GM12878 (cell line): ENCODE results near the gene ATP1B2. TPM values are rescaled to one million over a fixed set of nuclear protein-coding genes. Genes with fewer than 3 reads are reported as not detected.

Source experiments
- ATAC-seq: fragments of 200-7000 bp; cut with Tn5 transposase; 3 replicates; pipeline ENCODE4 v1.9.1; 2020; ENCODE audit warnings: mild to moderate bottlenecking, moderate library complexity
- BruUV-seq: library from RNA; stranded (reverse); fragments of 400-500 nt; replicated peaks from 2 replicates; lab custom pipeline; 2021; lab: Mats Ljungman, UMichigan
- CTCF ChIA-PET: fragments of 300-600 bp; sonication (Branson Sonifier 250); formaldehyde crosslinking; extraction: SDS; loops from one replicate; lab custom pipeline; 2021; ENCODE audit warnings: inconsistent platforms; lab: Yijun Ruan, JAX
- POLR2A ChIA-PET: fragments of 350-600 bp; formaldehyde crosslinking; extraction: SDS; loops from one replicate; lab custom pipeline; 2021; ENCODE audit warnings: inconsistent platforms; lab: Charles Lee
- RAD21 ChIA-PET: fragments of 300-600 bp; sonication (Branson Sonifier 250); formaldehyde crosslinking; loops from one replicate; lab custom pipeline; 2023; ENCODE audit warnings: antibody characterized with exemption; ENCODE audit not compliant: unreplicated experiment; lab: Charles Lee
- SMC1A ChIA-PET: fragments of 300-600 bp; sonication (Branson Sonifier 250); formaldehyde crosslinking; loops from one replicate; lab custom pipeline; 2023; ENCODE audit not compliant: unreplicated experiment, uncharacterized antibody; lab: Charles Lee
- DNase-seq: peaks from one replicate; pipeline ENCODE4 v3.0.0-alpha.2; 2011; ENCODE audit warnings: low read depth, low spot score
- FAIRE-seq: peaks from 3 replicates; lab custom pipeline; 2011; peaks lifted over from hg19 to GRCh38; lab: Jason Lieb, UNC
- H2AFZ ChIP-seq: 2 replicates; pipeline ENCODE4 v1.6.0; 2011; ENCODE audit warnings: low read depth, low read length, control low read depth; ENCODE audit not compliant: control insufficient read depth
- H3K27ac ChIP-seq: 2 replicates; pipeline ENCODE4 v1.5.1; 2011; ENCODE audit warnings: control low read depth; ENCODE audit not compliant: control insufficient read depth, insufficient read depth
- H3K27me3 ChIP-seq, 2 experiments: replicated peaks in 1 of 2; 2 replicates each; pipeline versions ENCODE4 v1.6.0 to v1.6.1; 2011; ENCODE audit warnings: low read length in 1 of 2; ENCODE audit not compliant: control insufficient read depth in 2 of 2, insufficient read depth in 2 of 2
- H3K36me3 ChIP-seq, 2 experiments: 2 replicates each; pipeline ENCODE4 v1.5.1; 2011; ENCODE audit warnings: low read length in 1 of 2; ENCODE audit not compliant: control insufficient read depth in 2 of 2, insufficient read depth in 2 of 2
- H3K4me1 ChIP-seq: 2 replicates; pipeline ENCODE4 v1.6.1; 2011; ENCODE audit warnings: mild to moderate bottlenecking, low read length, moderate library complexity, mixed read lengths; ENCODE audit not compliant: control insufficient read depth, insufficient read depth
- H3K4me2 ChIP-seq: 2 replicates; pipeline ENCODE4 v1.6.0; 2011; ENCODE audit warnings: control low read depth; ENCODE audit not compliant: control insufficient read depth, insufficient read depth
- H3K4me3 ChIP-seq: fragments of 200-600 bp; sonication (generic); 2 replicates; pipeline ENCODE4 v1.5.1; 2016
- H3K79me2 ChIP-seq: 2 replicates; pipeline ENCODE4 v1.6.0; 2011; ENCODE audit warnings: low read length; ENCODE audit not compliant: control insufficient read depth, insufficient read depth
- H3K9ac ChIP-seq: 2 replicates; pipeline ENCODE4 v1.8.0; 2011; ENCODE audit warnings: low read length, control low read depth, mixed read lengths; ENCODE audit not compliant: control insufficient read depth, insufficient read depth
- H3K9me3 ChIP-seq: replicated peaks from 3 replicates; pipeline ENCODE4 v1.5.1; 2011; ENCODE audit warnings: mild to moderate bottlenecking, low read length; ENCODE audit not compliant: control insufficient read depth, insufficient read depth
- H4K20me1 ChIP-seq: 2 replicates; pipeline ENCODE4 v1.6.0; 2011; ENCODE audit not compliant: control insufficient read depth, insufficient read depth
- ASH2L ChIP-seq: fragments of 300-600, 200-600 bp; sonication (generic); IDR thresholded peaks from 2 replicates; pipeline ENCODE4 v1.6.1; 2017; ENCODE audit warnings: low read depth, mild to moderate bottlenecking, borderline replicate concordance
- HDGF ChIP-seq: fragments of 450-650 bp; IDR thresholded peaks from 2 replicates; pipeline ENCODE4 v1.6.1; 2016; ENCODE audit warnings: antibody characterized with exemption
- IRF4 ChIP-seq: IDR thresholded peaks from 2 replicates; pipeline ENCODE4 v1.6.1; 2011; ENCODE audit warnings: low read depth, low read length
- IRF5 ChIP-seq: fragments of 450-650 bp; IDR thresholded peaks from 2 replicates; pipeline ENCODE4 v1.6.1; 2017; ENCODE audit warnings: borderline replicate concordance
- KAT2A ChIP-seq: conservative IDR thresholded peaks from 2 replicates; pipeline ENCODE4 v1.6.1; 2011; ENCODE audit warnings: low read depth, low read length; ENCODE audit not compliant: control insufficient read depth
- MYC ChIP-seq: IDR thresholded peaks from 2 replicates; pipeline ENCODE4 v1.6.1; 2011; ENCODE audit warnings: mild to moderate bottlenecking, low read length, moderate library complexity, inconsistent platforms; ENCODE audit not compliant: insufficient read depth, insufficient replicate concordance, insufficient read length, severe bottlenecking
- NR2F1 ChIP-seq: fragments of 450-650 bp; conservative IDR thresholded peaks from 2 replicates; pipeline ENCODE4 v1.6.1; 2017; ENCODE audit warnings: mild to moderate bottlenecking
- RFX5 ChIP-seq: IDR thresholded peaks from 2 replicates; pipeline ENCODE4 v1.6.1; 2011; ENCODE audit warnings: low read depth, low read length, improper control_type of control experiment
- SIN3A ChIP-seq: IDR thresholded peaks from 2 replicates; pipeline ENCODE4 v1.6.1; 2012; ENCODE audit warnings: low read depth, low read length, improper control_type of control experiment
- SREBF1 ChIP-seq: IDR thresholded peaks from 2 replicates; pipeline ENCODE4 v1.6.1; 2012; ENCODE audit warnings: mild to moderate bottlenecking, low read length
- WRNIP1 ChIP-seq: IDR thresholded peaks from 2 replicates; pipeline ENCODE4 v1.6.1; 2011; ENCODE audit warnings: low read depth, low read length, improper control_type of control experiment, borderline replicate concordance
- YBX1 ChIP-seq: fragments of 450-650 bp; IDR thresholded peaks from 2 replicates; pipeline ENCODE4 v1.6.1; 2016; ENCODE audit warnings: antibody characterized with exemption
- ZNF384 ChIP-seq: IDR thresholded peaks from 2 replicates; pipeline ENCODE4 v1.6.1; 2012; ENCODE audit warnings: low read depth, mild to moderate bottlenecking, low read length, improper control_type of control experiment, borderline replicate concordance
- ZNF622 ChIP-seq: fragments of 450-650 bp; IDR thresholded peaks from 2 replicates; pipeline ENCODE4 v1.6.1; 2017; ENCODE audit warnings: mild to moderate bottlenecking, inconsistent platforms
- ZZZ3 ChIP-seq: IDR thresholded peaks from 2 replicates; pipeline ENCODE4 v1.6.1; 2011; ENCODE audit warnings: low read depth; ENCODE audit not compliant: control insufficient read depth, insufficient read length
- WGBS: methylation state at CpG from one replicate; pipeline ENCODE4 v1.1.6; 2016; ENCODE audit warnings: low lambda C conversion rate; ENCODE audit not compliant: insufficient replicate concordance, insufficient coverage; ENCODE audit errors: missing lambda C conversion rate; 5-methylcytosine and 5-hydroxymethylcytosine counted together
- in situ Hi-C: fragments of 300-500 bp; cut with MboI; formaldehyde crosslinking; loops from 9 replicates; pipeline ENCODE4 v1.14.3; 2018; ENCODE audit warnings: mixed read lengths
- intact Hi-C: fragments of 100-400 bp; cut with micrococcal nuclease; formaldehyde crosslinking; loops from one replicate; pipeline ENCODE4 v1.14.2; 2022; ENCODE audit not compliant: unreplicated experiment
- polyA plus RNA-seq, 11 experiments: library from polyadenylated mRNA; depleted of rRNA in 4 of 11; unstranded in 6 of 11; stranded (reverse) in 5 of 11; fragments of >200 nt; fragmentation: Nextera tagmentation in 4 of 11; fragmentation: Illumina TruSeq in 1 of 11; extraction: Ambion mirVana in 4 of 11; extraction: Trizol in 1 of 11; gene quantifications; 1 replicate in 1 of 11; 2 replicates in 10 of 11; pipeline versions ENCODE4 v1.2.1 to v1.2.3, GENCODE V29; 2011 to 2016; ENCODE audit warnings: inconsistent platforms in 2 of 11, missing spikeins in 2 of 11, low read depth in 1 of 11
- total RNA-seq, 4 experiments: library from RNA; depleted of rRNA in 3 of 4; stranded (reverse); fragments of >200 nt in 3 of 4; fragmentation: Illumina TruSeq in 1 of 4; extraction: Trizol in 1 of 4; gene quantifications; 2 replicates each; pipeline versions ENCODE4 v1.2.1 to v1.2.3, GENCODE V29; 2013 to 2021

ATP1B2 gene
- total and polyA plus RNA-seq, 10 of the 15 experiments (the other 5 are each of a cell fraction or from before 2014, with no cell fraction given) = 0.03 to 0.29 (median 0.15) TPM; not detected in 3

DNA sequence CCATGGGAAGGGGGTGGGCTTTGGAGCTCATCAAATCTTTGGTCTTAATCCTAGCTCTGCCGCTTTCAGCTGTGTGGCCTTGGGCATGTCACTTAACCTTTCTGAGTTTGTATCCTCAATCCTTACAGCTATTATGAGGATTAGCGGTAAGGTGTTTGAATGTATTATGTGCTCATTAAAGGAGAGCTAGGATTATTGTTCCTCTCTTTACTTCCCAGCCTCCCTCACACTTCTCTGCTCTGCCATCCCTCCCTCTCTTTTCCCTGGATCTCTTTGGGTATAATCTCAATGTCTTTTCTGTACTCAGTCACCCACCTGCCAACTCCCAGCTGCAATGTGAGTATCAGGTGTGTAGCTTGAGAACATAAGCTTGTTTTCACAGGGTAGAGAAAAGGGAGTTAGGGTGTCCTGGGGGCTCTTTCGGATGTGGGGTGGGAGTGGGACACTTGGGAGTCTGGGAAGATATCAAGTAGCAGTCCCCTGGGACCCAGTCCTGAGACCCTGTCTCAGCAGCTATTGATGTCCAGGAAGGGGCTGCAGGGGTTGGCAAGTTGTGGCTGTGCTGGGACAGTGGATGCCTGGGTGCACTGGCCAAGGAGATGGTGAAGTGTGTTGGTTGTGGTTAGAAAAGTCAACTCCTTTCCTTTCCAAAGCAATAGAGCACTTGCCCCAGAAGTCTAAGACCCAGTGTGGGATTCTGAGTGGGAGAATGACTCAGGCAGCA, 56.1 kb downstream of the ATP1B2 start:
- no peak overlapping the region for H2AFZ ChIP-seq
- no peak overlapping the region for H3K4me3 ChIP-seq
- peaks cover 5% of the 10 kb centered on the region for H3K4me1 ChIP-seq
- H3K4me2 ChIP-seq = no peak overlapping the region
- ChIA-PET CTCF (interaction anchor here (1.4 to 1.7 kb wide), 2 partner anchors 19 to 37 kb away, joined by 5 to 6 read pairs; partner anchors contain the start of genes TP53 and WRAP53), RAD21 (no interaction called here), SMC1A (interaction anchor here (1.2 kb wide), 1 partner anchor 24 kb away, joined by 3 read pairs; no protein-coding TSS in a partner anchor), POLR2A (interaction anchor here (1.2 kb wide), 1 partner anchor 21 kb away, joined by 3 read pairs; no protein-coding TSS in a partner anchor)
- intact Hi-C loops (no loop called here), in situ Hi-C loops (no loop called here)
- H4K20me1 ChIP-seq = no peaks in the 10 kb centered on the region
- H3K27ac ChIP-seq = no peak overlapping the region
- peaks cover 3 to 5% of the 10 kb centered on the region in 2 experiments; a peak in 3 of 4 replicates for H3K27me3 ChIP-seq
- no TSS peak for BruUV-seq
- no peak for TF ChIP-seq YBX1
- no peak for TF ChIP-seq IRF5
- no peak for TF ChIP-seq WRNIP1
- TF ChIP-seq IRF4 = no peak
- no peak for TF ChIP-seq SIN3A
- TF ChIP-seq HDGF = no peak
- TF ChIP-seq ZZZ3 = no peak
- no peak for TF ChIP-seq ZNF384
- TF ChIP-seq SREBF1 = no peak
- no peak for TF ChIP-seq KAT2A
- no peak for TF ChIP-seq NR2F1
- TF ChIP-seq ZNF622 = no peak
- TF ChIP-seq ASH2L = no peak
- no peak for TF ChIP-seq MYC
- no peak for TF ChIP-seq RFX5
- no peaks in the 10 kb centered on the region for H3K79me2 ChIP-seq
- DNase-seq (no peak), FAIRE-seq (no peak), ATAC-seq (no peak)
- 53% methylated on average over 3 of the region's 3 CpGs for WGBS
- H3K9ac ChIP-seq = no peak overlapping the region
- H3K36me3 ChIP-seq = no peaks in the 10 kb centered on the region; a peak in 2 of 4 replicates
- H3K9me3 ChIP-seq = no peaks in the 10 kb centered on the region

Other genes starting within 250 kb of the ATP1B2 start
Only the 7 nearest of the 29 such genes appear.
- 0.27 TPM in 1 of 2 replicates, not detected in the other for gene SOX15, start 60.8 kb upstream of the ATP1B2 start, total RNA-seq (2014; rRNA removed)
- gene SOX15, start 60.8 kb upstream of the ATP1B2 start, total RNA-seq (2014; rRNA removed; fragmentation: Illumina TruSeq; extraction: Trizol) = not detected in 2 replicates
- 0.19 and 0.28 TPM in 2 replicates for gene SOX15, start 60.8 kb upstream of the ATP1B2 start, total RNA-seq (2021)
- 0.10 TPM in 1 of 2 replicates, not detected in the other for gene SOX15, start 60.8 kb upstream of the ATP1B2 start, polyA plus RNA-seq (2011; rRNA removed)
- gene SOX15, start 60.8 kb upstream of the ATP1B2 start, polyA plus RNA-seq (2014; fragmentation: Illumina TruSeq; extraction: Trizol) = 0.07 TPM in 1 of 2 replicates, not detected in the other
- gene SOX15, start 60.8 kb upstream of the ATP1B2 start, polyA plus RNA-seq (2014; fragmentation: Nextera tagmentation; extraction: Ambion mirVana) = under 1 TPM; 0.06 to 0.09 TPM
- 0.22 and 0.62 TPM in 2 replicates for gene SOX15, start 60.8 kb upstream of the ATP1B2 start, polyA plus RNA-seq (2014; rRNA removed)
- gene SOX15, start 60.8 kb upstream of the ATP1B2 start, polyA plus RNA-seq (2016; fragmentation: Nextera tagmentation; extraction: Ambion mirVana) = under 1 TPM; 0.25 to 0.53 TPM
- 24.5 and 31.6 TPM in 2 replicates for gene FXR2, start 36.0 kb upstream of the ATP1B2 start, total RNA-seq (2014; rRNA removed)
- 17.7 and 20.2 TPM in 2 replicates for gene FXR2, start 36.0 kb upstream of the ATP1B2 start, total RNA-seq (2014; rRNA removed; fragmentation: Illumina TruSeq; extraction: Trizol)
- 26.3 and 29.6 TPM in 2 replicates for gene FXR2, start 36.0 kb upstream of the ATP1B2 start, total RNA-seq (2021)
- 13.5 and 23.8 TPM in 2 replicates for gene FXR2, start 36.0 kb upstream of the ATP1B2 start, polyA plus RNA-seq (2011; rRNA removed)
- gene FXR2, start 36.0 kb upstream of the ATP1B2 start, polyA plus RNA-seq (2014; fragmentation: Illumina TruSeq; extraction: Trizol) = 22.2 and 33.3 TPM in 2 replicates
- 1 to 10 TPM; 1.6 to 4.6 TPM for gene FXR2, start 36.0 kb upstream of the ATP1B2 start, polyA plus RNA-seq (2014; fragmentation: Nextera tagmentation; extraction: Ambion mirVana)
- 26.7 and 31.9 TPM in 2 replicates for gene FXR2, start 36.0 kb upstream of the ATP1B2 start, polyA plus RNA-seq (2014; rRNA removed)
- 1 to 10 TPM; 6.7 to 8.6 TPM for gene FXR2, start 36.0 kb upstream of the ATP1B2 start, polyA plus RNA-seq (2016; fragmentation: Nextera tagmentation; extraction: Ambion mirVana)
- gene SAT2, start 23.1 kb upstream of the ATP1B2 start, total RNA-seq (2014; rRNA removed) = 21.6 and 24.3 TPM in 2 replicates
- 26.8 and 33.3 TPM in 2 replicates for gene SAT2, start 23.1 kb upstream of the ATP1B2 start, total RNA-seq (2014; rRNA removed; fragmentation: Illumina TruSeq; extraction: Trizol)
- 38.5 and 38.8 TPM in 2 replicates for gene SAT2, start 23.1 kb upstream of the ATP1B2 start, total RNA-seq (2021)
- gene SAT2, start 23.1 kb upstream of the ATP1B2 start, polyA plus RNA-seq (2011; rRNA removed) = 19.7 and 22.7 TPM in 2 replicates
- 31.6 and 41.8 TPM in 2 replicates for gene SAT2, start 23.1 kb upstream of the ATP1B2 start, polyA plus RNA-seq (2014; fragmentation: Illumina TruSeq; extraction: Trizol)
- 10 to 100 TPM; 14.6 to 31.5 TPM for gene SAT2, start 23.1 kb upstream of the ATP1B2 start, polyA plus RNA-seq (2014; fragmentation: Nextera tagmentation; extraction: Ambion mirVana)
- gene SAT2, start 23.1 kb upstream of the ATP1B2 start, polyA plus RNA-seq (2014; rRNA removed) = 38.9 and 44.0 TPM in 2 replicates
- gene SAT2, start 23.1 kb upstream of the ATP1B2 start, polyA plus RNA-seq (2016; fragmentation: Nextera tagmentation; extraction: Ambion mirVana) = 10 to 100 TPM; 21.4 to 23.8 TPM
- not detected in 2 replicates for gene SHBG, start 20.8 kb upstream of the ATP1B2 start, total RNA-seq (2014; rRNA removed)
- not detected in 2 replicates for gene SHBG, start 20.8 kb upstream of the ATP1B2 start, total RNA-seq (2014; rRNA removed; fragmentation: Illumina TruSeq; extraction: Trizol)
- not detected in 2 replicates for gene SHBG, start 20.8 kb upstream of the ATP1B2 start, total RNA-seq (2021)
- gene SHBG, start 20.8 kb upstream of the ATP1B2 start, polyA plus RNA-seq (2011; rRNA removed) = not detected in 2 replicates
- not detected in 2 replicates for gene SHBG, start 20.8 kb upstream of the ATP1B2 start, polyA plus RNA-seq (2014; fragmentation: Illumina TruSeq; extraction: Trizol)
- gene SHBG, start 20.8 kb upstream of the ATP1B2 start, polyA plus RNA-seq (2014; fragmentation: Nextera tagmentation; extraction: Ambion mirVana) = not detected
- 0.25 TPM in 1 of 2 replicates, not detected in the other for gene SHBG, start 20.8 kb upstream of the ATP1B2 start, polyA plus RNA-seq (2014; rRNA removed)
- gene SHBG, start 20.8 kb upstream of the ATP1B2 start, polyA plus RNA-seq (2016; fragmentation: Nextera tagmentation; extraction: Ambion mirVana) = not detected
- 65.9 and 74.6 TPM in 2 replicates for gene TP53, start 36.6 kb downstream of the ATP1B2 start, total RNA-seq (2014; rRNA removed)
- gene TP53, start 36.6 kb downstream of the ATP1B2 start, total RNA-seq (2014; rRNA removed; fragmentation: Illumina TruSeq; extraction: Trizol) = 34.0 and 38.1 TPM in 2 replicates
- 162 and 171 TPM in 2 replicates for gene TP53, start 36.6 kb downstream of the ATP1B2 start, total RNA-seq (2021)
- gene TP53, start 36.6 kb downstream of the ATP1B2 start, polyA plus RNA-seq (2011; rRNA removed) = 21.0 and 35.6 TPM in 2 replicates
- 75.1 and 98.0 TPM in 2 replicates for gene TP53, start 36.6 kb downstream of the ATP1B2 start, polyA plus RNA-seq (2014; fragmentation: Illumina TruSeq; extraction: Trizol)
- gene TP53, start 36.6 kb downstream of the ATP1B2 start, polyA plus RNA-seq (2014; fragmentation: Nextera tagmentation; extraction: Ambion mirVana) = 10 to 100 TPM; 60.2 to 78.4 TPM
- gene TP53, start 36.6 kb downstream of the ATP1B2 start, polyA plus RNA-seq (2014; rRNA removed) = 56.9 and 66.5 TPM in 2 replicates
- 10 to 100 TPM; 77.3 to 81.6 TPM for gene TP53, start 36.6 kb downstream of the ATP1B2 start, polyA plus RNA-seq (2016; fragmentation: Nextera tagmentation; extraction: Ambion mirVana)
- gene WRAP53, start 37.6 kb downstream of the ATP1B2 start, total RNA-seq (2014; rRNA removed) = 24.6 and 30.8 TPM in 2 replicates
- 13.0 and 17.3 TPM in 2 replicates for gene WRAP53, start 37.6 kb downstream of the ATP1B2 start, total RNA-seq (2014; rRNA removed; fragmentation: Illumina TruSeq; extraction: Trizol)
- 28.5 and 30.8 TPM in 2 replicates for gene WRAP53, start 37.6 kb downstream of the ATP1B2 start, total RNA-seq (2021)
- gene WRAP53, start 37.6 kb downstream of the ATP1B2 start, polyA plus RNA-seq (2011; rRNA removed) = 6.0 and 13.8 TPM in 2 replicates
- gene WRAP53, start 37.6 kb downstream of the ATP1B2 start, polyA plus RNA-seq (2014; fragmentation: Illumina TruSeq; extraction: Trizol) = 9.5 and 17.7 TPM in 2 replicates
- gene WRAP53, start 37.6 kb downstream of the ATP1B2 start, polyA plus RNA-seq (2014; fragmentation: Nextera tagmentation; extraction: Ambion mirVana) = 1 to 10 TPM; 1.9 to 5.3 TPM
- gene WRAP53, start 37.6 kb downstream of the ATP1B2 start, polyA plus RNA-seq (2014; rRNA removed) = 26.0 and 29.6 TPM in 2 replicates
- gene WRAP53, start 37.6 kb downstream of the ATP1B2 start, polyA plus RNA-seq (2016; fragmentation: Nextera tagmentation; extraction: Ambion mirVana) = 10 to 100 TPM; 41.9 to 42.0 TPM
- 0.06 TPM in 1 of 2 replicates, not detected in the other for gene EFNB3, start 54.3 kb downstream of the ATP1B2 start, total RNA-seq (2014; rRNA removed)
- gene EFNB3, start 54.3 kb downstream of the ATP1B2 start, total RNA-seq (2014; rRNA removed; fragmentation: Illumina TruSeq; extraction: Trizol) = not detected in 2 replicates
- 0.13 TPM in 1 of 2 replicates, not detected in the other for gene EFNB3, start 54.3 kb downstream of the ATP1B2 start, total RNA-seq (2021)
- gene EFNB3, start 54.3 kb downstream of the ATP1B2 start, polyA plus RNA-seq (2011; rRNA removed) = 0.04 TPM in 2 replicates
- 0.01 TPM in 1 of 2 replicates, not detected in the other for gene EFNB3, start 54.3 kb downstream of the ATP1B2 start, polyA plus RNA-seq (2014; fragmentation: Illumina TruSeq; extraction: Trizol)
- under 1 TPM in 1 of 2 experiments, not detected in 1; 0.02 TPM for gene EFNB3, start 54.3 kb downstream of the ATP1B2 start, polyA plus RNA-seq (2014; fragmentation: Nextera tagmentation; extraction: Ambion mirVana)
- gene EFNB3, start 54.3 kb downstream of the ATP1B2 start, polyA plus RNA-seq (2014; rRNA removed) = 0.05 TPM in 1 of 2 replicates, not detected in the other
- not detected for gene EFNB3, start 54.3 kb downstream of the ATP1B2 start, polyA plus RNA-seq (2016; fragmentation: Nextera tagmentation; extraction: Ambion mirVana)